Keratinocyte (primary cell): Measurements from ENCODE around the gene HOXD4. TPM values are rescaled to one million over a fixed set of nuclear protein-coding genes. Genes with fewer than 3 reads are reported as not detected.

Experiments used
- DNase-seq: peaks from one replicate; pipeline ENCODE4 v3.0.0-alpha.2; 2011; ENCODE audit warnings: low read depth, missing footprints, low spot score
- FAIRE-seq: peaks from 2 replicates; lab custom pipeline; 2011; peaks lifted over from hg19 to GRCh38; lab: Jason Lieb, UNC
- H2AFZ ChIP-seq: 2 replicates; pipeline ENCODE4 v1.6.0; 2012; ENCODE audit warnings: low read length, control low read depth, inconsistent platforms; ENCODE audit not compliant: control insufficient read depth
- H3K27ac ChIP-seq: 2 replicates; pipeline ENCODE4 v1.5.1; 2011; ENCODE audit warnings: low read length; ENCODE audit not compliant: control insufficient read depth, insufficient read depth
- H3K27me3 ChIP-seq: 3 replicates; pipeline ENCODE4 v1.6.0; 2011; ENCODE audit warnings: low read length; ENCODE audit not compliant: control insufficient read depth, insufficient read depth; ENCODE audit errors: extremely low read depth
- H3K36me3 ChIP-seq, 2 experiments: 2 replicates in 1 of 2; 3 replicates in 1 of 2; pipeline ENCODE4 v1.5.1; 2011; ENCODE audit warnings: low read length in 2 of 2, mild to moderate bottlenecking in 1 of 2; ENCODE audit not compliant: control insufficient read depth in 2 of 2, insufficient read depth in 2 of 2; ENCODE audit errors: extremely low read depth in 1 of 2
- H3K4me1 ChIP-seq: 3 replicates; pipeline ENCODE4 v1.5.1; 2011; ENCODE audit warnings: low read length; ENCODE audit not compliant: control insufficient read depth, insufficient read depth; ENCODE audit errors: extremely low read depth
- H3K4me2 ChIP-seq: 3 replicates; pipeline ENCODE4 v1.6.0; 2011; ENCODE audit warnings: low read depth, low read length; ENCODE audit not compliant: control insufficient read depth, insufficient read depth; ENCODE audit errors: extremely low read depth
- H3K4me3 ChIP-seq, 3 experiments: fragments of 200-600 bp in 1 of 3; sonication (generic) in 1 of 3; 2 replicates in 2 of 3; 3 replicates in 1 of 3; pipeline ENCODE4 v1.5.1; 2011 to 2016; ENCODE audit warnings: low read length in 3 of 3, mild to moderate bottlenecking in 3 of 3, control low read depth in 2 of 3, inconsistent platforms in 1 of 3, low read depth in 1 of 3, mixed read lengths in 1 of 3, mixed run types in 1 of 3, moderate library complexity in 1 of 3; ENCODE audit not compliant: control insufficient read depth in 2 of 3, insufficient read depth in 2 of 3; ENCODE audit errors: extremely low read depth in 1 of 3
- H3K79me2 ChIP-seq: 2 replicates; pipeline ENCODE4 v1.6.0; 2012; ENCODE audit warnings: low read length; ENCODE audit not compliant: control insufficient read depth, insufficient read depth
- H3K9ac ChIP-seq: 3 replicates; pipeline ENCODE4 v1.6.0; 2011; ENCODE audit warnings: low read length; ENCODE audit not compliant: control insufficient read depth, insufficient read depth; ENCODE audit errors: extremely low read depth
- H3K9me1 ChIP-seq: 3 replicates; pipeline ENCODE4 v1.6.0; 2011; ENCODE audit warnings: low read length; ENCODE audit not compliant: control insufficient read depth, insufficient read depth; ENCODE audit errors: extremely low read depth
- H3K9me3 ChIP-seq: 2 replicates; pipeline ENCODE4 v1.5.1; 2012; ENCODE audit warnings: low read depth, low read length; ENCODE audit not compliant: control insufficient read depth
- H4K20me1 ChIP-seq: 3 replicates; pipeline ENCODE4 v1.6.0; 2011; ENCODE audit warnings: low read length; ENCODE audit not compliant: control insufficient read depth, insufficient read depth; ENCODE audit errors: extremely low read depth
- EZH2 ChIP-seq: IDR thresholded peaks from one replicate; pipeline ENCODE4 v1.6.1; 2012; ENCODE audit warnings: inconsistent platforms, mild to moderate bottlenecking, low read length, moderate library complexity
- dilution Hi-C: fragments of 300-500 bp; cut with MboI; formaldehyde crosslinking; loops from one replicate; pipeline ENCODE4 v1.7.0; 2020; ENCODE audit warnings: low sequenced_read_pairs; ENCODE audit not compliant: extremely low pct_ligation_motif_present
- polyA plus RNA-seq, 5 experiments: library from polyadenylated mRNA; depleted of rRNA in 3 of 5; stranded (reverse) in 3 of 5; stranded (forward) in 1 of 5; unstranded in 1 of 5; fragments of >200 nt; gene quantifications; 1 replicate in 1 of 5; 2 replicates in 3 of 5; 3 replicates in 1 of 5; pipeline versions ENCODE4 v1.2.1 to v1.2.3, GENCODE V29; 2011 to 2012; ENCODE audit warnings: missing spikeins in 2 of 5, low read depth in 1 of 5, low replicate concordance in 1 of 5
- TF ChIP-seq, protein P1 (sequence below), 3 experiments: IDR thresholded peaks in 1 of 3; conservative IDR thresholded peaks in 1 of 3; optimal IDR thresholded peaks in 1 of 3; 2 replicates in 2 of 3; 3 replicates in 1 of 3; pipeline versions ENCODE3 to v1.5.1; 2011; ENCODE audit warnings: low read length in 3 of 3, mild to moderate bottlenecking in 3 of 3, moderate library complexity in 2 of 3, control low read depth in 1 of 3, inconsistent platforms in 1 of 3; ENCODE audit not compliant: insufficient read depth in 2 of 3; ENCODE audit errors: extremely low read depth in 1 of 3

The HOXD4 gene
- polyA plus RNA-seq, 1 donor (not counting 4 experiments of a cell fraction or from before 2014, with no cell fraction given) = not detected

- no peak overlapping the region for H3K27ac ChIP-seq
- DNase-seq (no peak), FAIRE-seq (no peak)
- no peak overlapping the region for H2AFZ ChIP-seq
- TF ChIP-seq, protein P1, sequence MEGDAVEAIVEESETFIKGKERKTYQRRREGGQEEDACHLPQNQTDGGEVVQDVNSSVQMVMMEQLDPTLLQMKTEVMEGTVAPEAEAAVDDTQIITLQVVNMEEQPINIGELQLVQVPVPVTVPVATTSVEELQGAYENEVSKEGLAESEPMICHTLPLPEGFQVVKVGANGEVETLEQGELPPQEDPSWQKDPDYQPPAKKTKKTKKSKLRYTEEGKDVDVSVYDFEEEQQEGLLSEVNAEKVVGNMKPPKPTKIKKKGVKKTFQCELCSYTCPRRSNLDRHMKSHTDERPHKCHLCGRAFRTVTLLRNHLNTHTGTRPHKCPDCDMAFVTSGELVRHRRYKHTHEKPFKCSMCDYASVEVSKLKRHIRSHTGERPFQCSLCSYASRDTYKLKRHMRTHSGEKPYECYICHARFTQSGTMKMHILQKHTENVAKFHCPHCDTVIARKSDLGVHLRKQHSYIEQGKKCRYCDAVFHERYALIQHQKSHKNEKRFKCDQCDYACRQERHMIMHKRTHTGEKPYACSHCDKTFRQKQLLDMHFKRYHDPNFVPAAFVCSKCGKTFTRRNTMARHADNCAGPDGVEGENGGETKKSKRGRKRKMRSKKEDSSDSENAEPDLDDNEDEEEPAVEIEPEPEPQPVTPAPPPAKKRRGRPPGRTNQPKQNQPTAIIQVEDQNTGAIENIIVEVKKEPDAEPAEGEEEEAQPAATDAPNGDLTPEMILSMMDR (optimal IDR thresholded peaks at IDR 0.05 in 1 of 3, IDR thresholded peaks at IDR 0.05 in 1 of 3, conservative IDR thresholded peaks at IDR 0.05 in 1 of 3; ENCODE audit: extremely low read depth in 1 of 3, insufficient read depth in 2 of 3, low read length in 3 of 3) = no peak
- peak; percentile 62 for TF ChIP-seq EZH2
- H3K4me2 ChIP-seq = no peak overlapping the region
- dilution Hi-C loops = no loop called here
- H4K20me1 ChIP-seq = peaks cover 2% of the 10 kb centered on the region
- no peaks in the 10 kb centered on the region for H3K36me3 ChIP-seq
- no peaks in the 10 kb centered on the region for H3K9me1 ChIP-seq
- peaks cover 95% of the 10 kb centered on the region for H3K27me3 ChIP-seq
- H3K9ac ChIP-seq = no peak overlapping the region
- no peaks in the 10 kb centered on the region for H3K79me2 ChIP-seq
- no peaks in the 10 kb centered on the region for H3K4me1 ChIP-seq
- H3K4me3 ChIP-seq = no peak overlapping the region
- H3K9me3 ChIP-seq = peaks cover 4% of the 10 kb centered on the region
Measured at GRCh38 chr2:176111846-176112374, 39.4 kb upstream of the HOXD4 start.

- Histone ChIP-seq H3K27me3 (peaks cover 97% of the 10 kb centered on the region), H3K79me2 (no peaks in the 10 kb centered on the region), H3K4me1 (no peaks in the 10 kb centered on the region), H4K20me1 (peaks cover 2% of the 10 kb centered on the region), H3K9me1 (no peaks in the 10 kb centered on the region), H3K36me3 (no peaks in the 10 kb centered on the region), H3K9me3 (peaks cover 4% of the 10 kb centered on the region), H3K4me3 (no peak overlapping the region), H3K4me2 (no peak overlapping the region), H3K9ac (no peak overlapping the region), H2AFZ (no peak overlapping the region), H3K27ac (no peak overlapping the region)
- FAIRE-seq = no peak
- dilution Hi-C loops = no loop called here
- peak; percentile 29 for TF ChIP-seq EZH2
- TF ChIP-seq, protein P1 (optimal IDR thresholded peaks at IDR 0.05 in 1 of 3, IDR thresholded peaks at IDR 0.05 in 1 of 3, conservative IDR thresholded peaks at IDR 0.05 in 1 of 3; ENCODE audit: extremely low read depth in 1 of 3, insufficient read depth in 2 of 3, low read length in 3 of 3) = no peak
- no peak for DNase-seq
Measured at GRCh38 chr2:176112375-176113302, 38.7 kb upstream of the HOXD4 start.
